OCI-LY3 (cell line): ENCODE results near the gene SPINK8.

Experiments used
- EZH2phosphoT487 ChIP-seq: fragments of 200-600 bp; shearing (Covaris generic); IDR thresholded peaks from 2 replicates; pipeline ENCODE4 v1.6.1; 2018; ENCODE audit warnings: antibody characterized with exemption, mixed run types, low read depth
- TF ChIP-seq, protein P1 (sequence below): fragments of 200-600, 300-600 bp; sonication (generic); IDR thresholded peaks from 2 replicates; pipeline ENCODE4 v1.5.1; 2014; ENCODE audit warnings: antibody characterized with exemption, low read length, low read depth

DNA sequence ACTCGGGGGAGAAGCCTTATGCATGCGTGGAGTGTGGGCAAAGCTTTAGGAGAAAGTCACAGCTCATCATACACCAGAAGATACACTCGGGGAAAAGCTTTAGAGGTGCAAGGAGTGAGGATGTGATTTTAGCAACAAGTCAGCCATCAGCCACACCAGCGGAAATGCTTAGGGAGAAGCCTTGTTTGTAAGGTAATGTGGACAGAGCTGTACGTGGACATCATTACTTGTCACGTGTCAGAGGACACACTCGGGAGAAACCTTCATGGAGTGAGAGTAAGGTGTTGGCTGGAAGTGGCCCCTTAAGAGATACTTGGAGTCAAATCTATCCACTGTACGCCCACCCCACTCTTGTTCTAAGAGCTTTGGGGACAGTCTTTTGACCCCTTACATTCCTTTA is 63.9 kb downstream of the SPINK8 start:
- TF ChIP-seq, protein P1, sequence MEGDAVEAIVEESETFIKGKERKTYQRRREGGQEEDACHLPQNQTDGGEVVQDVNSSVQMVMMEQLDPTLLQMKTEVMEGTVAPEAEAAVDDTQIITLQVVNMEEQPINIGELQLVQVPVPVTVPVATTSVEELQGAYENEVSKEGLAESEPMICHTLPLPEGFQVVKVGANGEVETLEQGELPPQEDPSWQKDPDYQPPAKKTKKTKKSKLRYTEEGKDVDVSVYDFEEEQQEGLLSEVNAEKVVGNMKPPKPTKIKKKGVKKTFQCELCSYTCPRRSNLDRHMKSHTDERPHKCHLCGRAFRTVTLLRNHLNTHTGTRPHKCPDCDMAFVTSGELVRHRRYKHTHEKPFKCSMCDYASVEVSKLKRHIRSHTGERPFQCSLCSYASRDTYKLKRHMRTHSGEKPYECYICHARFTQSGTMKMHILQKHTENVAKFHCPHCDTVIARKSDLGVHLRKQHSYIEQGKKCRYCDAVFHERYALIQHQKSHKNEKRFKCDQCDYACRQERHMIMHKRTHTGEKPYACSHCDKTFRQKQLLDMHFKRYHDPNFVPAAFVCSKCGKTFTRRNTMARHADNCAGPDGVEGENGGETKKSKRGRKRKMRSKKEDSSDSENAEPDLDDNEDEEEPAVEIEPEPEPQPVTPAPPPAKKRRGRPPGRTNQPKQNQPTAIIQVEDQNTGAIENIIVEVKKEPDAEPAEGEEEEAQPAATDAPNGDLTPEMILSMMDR = no peak
- no peak for TF ChIP-seq EZH2phosphoT487
